Suprapubic skin (tissue), 4 donors: ENCODE measurements around the gene ANXA8L1.

Experiments used
- CTCF ChIP-seq, 2 donors: fragments of 200-600 bp in 1 of 2; fragments of 450-650 bp in 1 of 2; sonication (generic) in 1 of 2; IDR thresholded peaks; one replicate each; pipeline ENCODE4 v1.5.1; 2016 to 2019; ENCODE audit warnings: antibody characterized with exemption in 2 of 2, mild to moderate bottlenecking in 1 of 2, moderate library complexity in 1 of 2
- EP300 ChIP-seq: sonication (generic); formaldehyde crosslinking; IDR thresholded peaks from one replicate; pipeline ENCODE4 v1.6.1; 2017; ENCODE audit warnings: antibody characterized with exemption
- POLR2A ChIP-seq, 2 donors: fragments of 450-650 bp; IDR thresholded peaks; one replicate each; pipeline ENCODE4 v1.6.1; 2017; ENCODE audit warnings: antibody characterized with exemption in 2 of 2, mild to moderate bottlenecking in 2 of 2, moderate library complexity in 2 of 2
- POLR2AphosphoS5 ChIP-seq, 3 donors: sonication (generic); formaldehyde crosslinking; IDR thresholded peaks; one replicate each; pipeline ENCODE4 v1.6.1; 2017; ENCODE audit warnings: antibody characterized with exemption in 3 of 3

DNA sequence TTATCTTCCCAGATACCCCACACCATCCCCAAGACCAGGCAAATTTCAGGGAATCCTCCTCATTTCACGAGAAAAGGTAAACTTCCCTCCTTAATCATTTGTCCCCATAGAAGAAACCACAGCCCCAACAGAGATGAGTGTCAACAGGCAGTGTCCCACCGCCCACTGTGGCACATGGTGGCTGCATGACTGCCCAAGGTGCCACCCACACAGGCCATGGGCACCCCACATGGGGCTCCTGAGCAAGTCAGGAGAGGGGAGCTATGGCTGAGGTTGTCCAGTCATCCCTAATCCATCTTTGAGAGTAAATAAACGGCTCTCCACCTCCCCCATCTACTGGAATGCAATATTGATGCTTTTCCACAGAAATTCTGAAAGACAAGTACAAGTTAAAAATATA is 44.7 kb upstream of the ANXA8L1 start:
- TF ChIP-seq EP300 (no peak), CTCF (IDR thresholded peaks at IDR 0.05) (no peak), POLR2A (IDR thresholded peaks at IDR 0.05) (no peak), POLR2AphosphoS5 (IDR thresholded peaks at IDR 0.05) (no peak)
